ENCODE results near the gene MRPL4.

MRPL4 gene

DNA sequence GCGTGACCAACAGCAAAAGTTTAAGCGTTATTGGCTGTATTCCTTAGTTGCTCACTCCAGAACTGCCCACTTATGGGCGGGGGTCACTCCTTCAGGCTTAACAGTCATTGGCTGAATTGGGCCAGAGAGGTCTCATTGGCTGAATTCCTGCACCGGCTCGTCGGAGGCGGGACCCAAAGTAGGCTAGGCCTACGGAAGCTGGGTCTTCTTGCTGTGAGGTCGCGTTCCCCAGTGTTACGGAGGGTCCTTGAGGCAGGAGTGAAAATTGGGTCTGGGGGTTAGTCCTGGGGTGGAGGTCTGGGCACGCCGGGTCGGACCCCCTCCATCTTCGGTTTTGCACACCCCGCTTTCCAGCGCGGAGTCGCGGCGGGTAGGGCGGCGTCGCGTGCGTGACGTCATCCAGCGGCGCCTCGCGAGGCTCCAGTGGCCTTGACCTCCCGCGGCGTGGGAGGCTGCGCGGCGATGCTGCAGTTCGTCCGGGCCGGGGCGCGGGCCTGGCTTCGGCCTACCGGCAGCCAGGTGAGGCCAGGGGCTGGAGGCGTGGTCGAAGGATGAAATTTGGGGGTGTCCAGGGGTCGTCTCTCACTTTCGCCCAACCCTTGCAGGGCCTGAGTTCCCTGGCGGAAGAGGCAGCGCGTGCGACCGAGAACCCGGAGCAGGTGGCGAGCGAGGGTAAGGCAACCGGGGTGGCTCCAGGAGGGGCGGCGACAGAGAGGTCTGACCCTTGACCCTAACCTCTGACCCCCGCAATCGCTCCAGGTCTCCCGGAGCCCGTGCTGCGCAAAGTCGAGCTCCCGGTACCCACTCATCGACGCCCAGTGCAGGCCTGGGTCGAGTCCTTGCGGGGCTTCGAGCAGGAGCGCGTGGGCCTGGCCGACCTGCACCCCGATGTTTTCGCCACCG lies at the start of gene MRPL4:
Gene MRPL4 (plus strand): TSS at position 423 of the 903 bp plus-strand sequence. CDS start 40 bp downstream, at position 463.
- DNase-seq (ENCODE audit: low read depth): peak; percentile 97

- no peak for DNase-seq (ENCODE audit: low read depth)
These were observed 48.3 kb upstream of the MRPL4 start for GRCh38 chr19:10203686-10204085.

DNA sequence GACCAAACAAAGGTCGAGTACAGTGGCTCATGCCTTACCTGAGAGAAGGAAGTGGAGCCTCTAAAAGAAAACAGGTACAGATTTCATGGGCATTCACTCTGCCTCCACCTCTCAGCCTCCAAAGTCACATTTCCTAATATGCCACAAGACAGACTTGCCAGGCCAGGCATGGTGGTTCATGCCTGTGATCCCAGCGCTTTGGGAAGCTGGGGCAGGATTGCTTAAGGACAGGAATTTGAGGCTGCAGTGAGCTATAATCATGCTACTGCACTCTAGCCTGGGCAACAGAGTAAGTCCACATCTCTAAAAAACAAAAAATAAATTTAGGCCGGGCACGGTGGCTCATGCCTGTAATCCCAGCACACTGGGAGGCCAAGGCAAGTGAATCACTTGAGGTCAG lies 46.4 kb upstream of the MRPL4 start:
- no peak for DNase-seq (ENCODE audit: low read depth)

DNA sequence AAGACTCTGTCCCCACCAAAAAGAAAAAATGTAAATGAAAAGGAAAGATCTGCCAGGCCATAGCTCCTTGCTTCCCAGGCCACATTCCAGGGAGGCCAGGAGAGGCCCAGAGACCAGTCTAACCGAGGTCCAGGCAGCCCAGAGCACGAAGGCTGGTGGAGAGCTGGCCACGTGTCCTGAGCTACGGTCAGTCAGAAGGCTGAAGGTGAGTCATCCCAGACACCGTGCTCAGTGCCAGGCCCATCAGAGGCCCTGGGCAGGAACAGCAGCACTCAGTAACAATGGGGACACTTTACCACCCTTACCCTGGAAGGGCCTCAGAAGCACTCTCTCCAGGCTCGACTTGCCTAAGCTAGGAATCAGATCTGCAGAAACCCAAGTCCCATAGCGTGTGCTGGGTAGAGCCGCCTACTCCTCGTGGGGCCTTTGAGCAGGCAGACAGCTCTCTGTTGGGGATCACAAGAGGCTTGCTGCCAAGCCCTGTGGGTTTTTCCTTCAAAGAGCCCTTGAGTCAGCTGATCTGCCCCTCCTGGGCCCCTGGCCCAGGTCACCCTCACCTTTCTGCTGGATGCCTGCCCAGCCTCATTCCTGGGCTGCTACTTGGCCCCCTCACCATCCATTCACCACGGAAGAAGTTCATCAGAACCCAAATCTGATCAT lies 45.7 kb upstream of the MRPL4 start:
- no peak for DNase-seq (ENCODE audit: low read depth)

- DNase-seq (ENCODE audit: low read depth): no peak
These were observed 45.0 kb upstream of the MRPL4 start for GRCh38 chr19:10207026-10207425.

DNA sequence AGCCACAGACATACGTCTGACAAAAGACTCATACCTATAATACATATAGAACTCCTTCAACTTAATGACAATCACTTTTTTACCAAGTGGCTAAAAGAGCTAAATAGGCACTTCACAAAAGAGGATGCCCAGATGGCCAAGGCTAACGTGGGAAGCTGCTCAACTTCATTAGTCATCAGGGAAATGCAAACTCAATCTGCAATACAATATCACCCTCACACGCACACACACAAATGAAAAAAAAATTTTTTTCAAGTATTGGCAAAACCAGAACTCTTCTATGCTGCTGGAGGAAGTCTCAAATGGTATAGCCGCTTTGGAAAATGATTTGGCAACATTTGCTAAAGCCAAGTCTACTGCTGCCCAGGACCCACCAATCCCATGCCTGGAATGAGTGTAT lies 42.7 kb upstream of the MRPL4 start:
- DNase-seq (ENCODE audit: low read depth): no peak

- no peak for DNase-seq (ENCODE audit: low read depth)
These were observed 41.0 kb upstream of the MRPL4 start for GRCh38 chr19:10211061-10211460.

- no peak for DNase-seq (ENCODE audit: low read depth)
These were observed 40.3 kb upstream of the MRPL4 start for GRCh38 chr19:10211691-10212090.

DNA sequence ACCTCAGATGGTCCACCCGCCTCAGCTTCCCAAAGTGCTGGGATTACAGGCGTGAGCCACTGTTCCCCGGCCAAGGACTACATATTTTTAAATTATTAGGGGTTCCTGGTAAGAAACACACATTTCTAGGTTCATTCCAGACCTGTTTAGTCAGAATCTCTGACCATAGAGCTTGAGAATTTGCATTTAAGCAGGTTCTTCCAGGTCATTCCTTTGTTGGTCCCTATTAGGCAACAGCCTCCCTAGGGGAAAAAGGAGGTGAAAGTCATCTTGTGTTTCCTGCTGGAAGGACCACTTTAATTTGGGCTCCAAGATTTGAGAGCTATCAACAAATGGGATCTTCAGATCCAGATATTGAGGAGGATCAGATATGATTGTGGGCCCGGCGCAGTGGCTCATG lies 37.2 kb upstream of the MRPL4 start:
- no peak for DNase-seq (ENCODE audit: low read depth)

- no peak for DNase-seq (ENCODE audit: low read depth)
These were observed 34.9 kb upstream of the MRPL4 start for GRCh38 chr19:10217085-10217484.

DNA sequence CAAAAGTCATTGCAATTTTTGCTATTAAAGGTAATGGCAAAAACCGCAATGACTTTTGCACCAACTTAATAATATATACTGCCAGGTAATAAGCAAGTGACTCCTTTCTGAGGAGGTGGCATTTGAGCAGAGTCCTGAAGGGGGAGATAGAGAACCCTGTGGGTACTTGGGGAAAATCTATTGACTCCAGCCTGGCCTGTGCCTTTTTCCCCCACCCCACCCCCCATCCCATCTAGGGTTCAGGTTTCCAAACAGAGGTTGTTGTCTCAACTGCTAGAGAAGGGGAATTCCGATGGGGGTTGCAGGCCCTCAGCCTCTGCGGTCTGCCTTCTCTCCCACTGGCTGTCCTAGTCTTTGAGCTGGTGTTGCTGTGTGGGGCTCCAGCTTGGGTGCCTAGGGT lies 32.3 kb upstream of the MRPL4 start:
- DNase-seq (ENCODE audit: low read depth): no peak

GRCh38 chr19:10220695-10221094 lies 31.3 kb upstream of the MRPL4 start:
- DNase-seq (ENCODE audit: low read depth): no peak

DNA sequence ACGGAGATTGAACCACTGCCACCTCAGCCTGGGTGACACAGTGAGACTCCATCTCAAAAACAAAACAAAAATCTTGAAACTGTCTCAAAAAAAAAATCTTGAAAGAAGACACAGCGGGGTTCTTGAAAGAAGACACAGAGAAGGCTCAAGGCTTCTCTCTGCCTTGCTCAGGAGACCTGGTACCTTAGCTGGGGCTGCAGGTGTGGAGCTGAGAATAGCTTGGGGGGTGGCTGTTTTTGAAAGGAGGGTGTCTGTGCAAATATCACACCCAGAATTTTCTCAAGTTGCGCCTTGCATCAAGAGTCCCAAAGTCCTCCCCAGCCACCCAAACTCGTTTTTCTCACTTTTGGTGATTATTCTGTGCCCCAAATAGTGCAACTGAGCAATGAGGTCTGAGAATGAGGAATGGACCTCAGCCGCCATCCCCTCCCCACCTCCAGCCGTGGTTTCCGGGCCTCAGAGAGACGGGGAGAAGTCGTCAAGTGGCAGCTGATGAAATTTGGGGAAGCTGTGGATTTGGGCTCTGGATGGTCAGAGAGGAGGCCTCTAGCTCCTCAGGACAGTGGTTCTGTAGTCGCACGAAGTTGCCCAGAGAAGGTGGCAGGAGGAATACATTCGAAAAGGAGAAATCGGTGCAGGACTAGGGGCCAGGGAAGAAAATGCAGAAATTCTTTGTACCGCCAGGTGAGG lies 29.7 kb upstream of the MRPL4 start:
- no peak for DNase-seq (ENCODE audit: low read depth)

DNA sequence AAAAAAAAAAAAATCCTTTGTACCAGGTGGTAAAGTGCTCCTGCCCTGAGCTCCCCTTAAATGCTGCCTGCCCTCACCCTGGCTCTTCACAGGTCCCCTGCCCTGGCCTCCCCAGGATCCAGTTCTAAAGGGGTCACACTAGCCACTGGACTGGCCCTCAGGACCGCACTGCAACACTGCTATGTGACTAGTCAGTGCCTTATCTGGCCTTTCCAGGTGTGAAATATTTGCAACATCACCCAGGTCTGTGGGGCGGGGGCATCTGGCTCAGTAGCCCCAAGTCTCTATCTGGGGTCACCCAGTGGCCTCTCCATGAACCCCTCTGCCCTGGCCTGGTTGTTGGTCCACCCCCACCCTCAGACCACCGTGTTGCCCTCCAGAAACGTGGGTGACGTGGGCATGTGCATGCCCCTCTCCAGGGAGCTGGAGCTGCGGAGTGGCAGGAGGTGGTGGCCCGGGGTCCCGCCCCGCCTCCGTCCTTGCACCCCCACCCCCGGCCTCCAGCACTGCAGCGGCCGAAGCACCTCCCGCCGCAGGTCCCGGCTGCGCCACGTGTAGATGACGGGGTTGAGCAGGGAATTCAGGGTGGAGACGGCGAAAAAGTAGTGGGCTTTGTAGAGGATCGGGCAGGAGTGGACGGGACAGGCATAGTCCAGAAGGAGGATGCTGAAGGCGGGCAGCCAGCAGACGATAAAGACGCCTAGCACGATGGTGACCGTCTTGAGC lies 28.4 kb upstream of the MRPL4 start:
- DNase-seq (ENCODE audit: low read depth): no peak

DNA sequence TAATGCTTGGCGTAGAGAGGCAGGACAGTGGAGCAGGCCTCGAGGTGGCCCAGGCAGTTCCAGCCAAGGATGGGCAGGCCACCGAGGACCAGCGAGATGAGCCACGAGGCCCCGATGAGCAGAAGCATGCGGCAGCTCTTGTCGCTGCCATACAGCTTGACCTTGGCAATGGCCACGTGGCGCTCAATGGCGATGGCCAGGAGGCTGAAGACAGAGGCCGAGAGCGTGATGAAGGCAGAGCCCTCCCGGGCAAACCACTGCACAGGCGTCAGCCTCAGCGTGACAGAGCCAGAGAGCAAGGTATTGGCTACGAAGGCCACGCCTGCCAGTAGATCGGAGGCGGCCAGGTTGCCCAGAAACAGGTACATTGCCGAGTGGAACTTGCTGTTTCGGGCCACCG lies 27.7 kb upstream of the MRPL4 start:
- no peak for DNase-seq (ENCODE audit: low read depth)

DNA sequence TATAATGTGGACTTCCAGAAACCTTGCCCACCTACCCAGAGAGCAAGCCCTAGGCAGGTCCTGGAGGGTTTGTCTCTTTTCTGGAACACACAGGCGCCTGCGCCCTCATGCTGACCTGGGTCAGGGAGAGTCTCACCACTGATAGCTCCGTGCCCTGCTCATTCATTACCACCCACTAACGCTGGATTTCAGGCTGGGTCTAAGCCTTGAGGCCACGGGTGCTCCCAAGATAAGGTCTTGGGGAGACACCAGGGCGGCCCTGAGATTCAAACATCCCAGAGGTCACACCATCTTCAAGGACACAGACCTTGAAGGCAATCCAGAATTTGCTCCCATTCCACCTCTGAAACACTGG lies 26.0 kb upstream of the MRPL4 start:
- DNase-seq (ENCODE audit: low read depth): no peak

GRCh38 chr19:10226376-10227025 lies 25.5 kb upstream of the MRPL4 start:
- DNase-seq (ENCODE audit: low read depth): peak; percentile 72

- DNase-seq (ENCODE audit: low read depth): no peak
These were observed 24.7 kb upstream of the MRPL4 start for GRCh38 chr19:10227026-10227971.

DNA sequence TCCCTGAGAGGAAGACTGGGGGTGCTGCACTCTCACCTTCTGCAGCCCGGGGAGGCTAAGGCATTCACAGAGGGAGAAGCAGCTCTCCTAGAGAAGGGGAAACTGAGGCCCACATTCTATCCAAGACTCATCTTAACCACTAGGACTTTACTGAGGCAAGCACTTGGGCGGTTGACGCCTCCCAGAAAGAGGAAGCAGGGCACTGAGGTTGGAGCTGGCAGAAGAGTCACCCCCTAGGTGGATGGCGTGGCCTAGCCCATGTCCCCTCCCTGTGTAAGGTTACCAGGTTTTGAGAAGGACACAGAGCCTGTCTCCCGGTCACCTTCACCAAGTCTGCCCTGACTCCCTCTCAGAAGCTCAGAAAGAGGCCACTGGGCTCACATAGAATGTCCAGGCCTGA lies 23.6 kb upstream of the MRPL4 start:
- DNase-seq (ENCODE audit: low read depth): no peak

DNA sequence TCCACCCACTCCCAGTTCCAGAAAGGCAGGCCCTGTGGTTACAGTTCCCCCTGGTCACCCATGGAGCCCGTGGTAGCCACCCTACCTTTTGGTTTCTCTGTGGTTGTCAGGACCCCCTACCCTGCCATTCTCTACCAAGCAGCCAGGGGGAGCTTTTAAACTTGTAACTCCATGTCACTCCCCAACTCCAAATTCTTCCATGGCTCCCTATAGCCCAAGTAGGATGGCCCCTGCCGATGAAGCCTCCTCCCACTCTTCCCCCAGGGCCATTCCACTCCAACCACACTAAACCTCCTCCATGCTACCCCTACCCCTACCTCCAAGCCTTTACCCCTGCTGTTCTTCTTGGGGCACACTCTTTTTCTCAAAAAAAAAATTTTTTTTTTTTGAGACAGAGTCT lies 23.1 kb upstream of the MRPL4 start:
- no peak for DNase-seq (ENCODE audit: low read depth)

All from GM04504 (cell line).